Natural killer cell (primary cell): ENCODE results near the gene NEMF. TPM values are rescaled to one million over a fixed set of nuclear protein-coding genes. Genes with fewer than 3 reads are reported as not detected.

Source experiments
- ATAC-seq, 3 donors: fragments of 150-1000 bp in 2 of 3; fragments of 200-7000 bp in 1 of 3; cut with Tn5 transposase; 1 replicate in 1 of 3; 2 replicates in 2 of 3; pipeline ENCODE4 v1.10.0; 2021; ENCODE audit warnings: mild to moderate bottlenecking in 2 of 3, moderate library complexity in 2 of 3
- DNase-seq, 2 donors: peaks; one replicate each; pipeline versions ENCODE4 v3.0.0 to v3.0.0-alpha.2; 2013 to 2021; ENCODE audit warnings: mixed read lengths in 1 of 2
- H3K27ac ChIP-seq: one replicate; pipeline ENCODE4 v1.5.1; 2013; ENCODE audit warnings: mild to moderate bottlenecking, low read length
- H3K27me3 ChIP-seq: one replicate; pipeline ENCODE4 v1.6.1; 2013; ENCODE audit warnings: low read length; ENCODE audit not compliant: control insufficient read depth, insufficient read depth
- H3K36me3 ChIP-seq: one replicate; pipeline ENCODE4 v1.6.1; 2013; ENCODE audit warnings: low read length; ENCODE audit not compliant: control insufficient read depth, insufficient read depth
- H3K4me1 ChIP-seq: one replicate; pipeline ENCODE4 v1.6.1; 2013; ENCODE audit warnings: low read length; ENCODE audit not compliant: control insufficient read depth, insufficient read depth
- H3K4me3 ChIP-seq: one replicate; pipeline ENCODE4 v1.5.1; 2013; ENCODE audit warnings: low read length
- H3K9me3 ChIP-seq: one replicate; pipeline ENCODE4 v1.6.1; 2013; ENCODE audit warnings: low read length; ENCODE audit not compliant: control insufficient read depth, insufficient read depth
- H3K27ac Mint-ChIP-seq, 2 donors: one replicate each; pipeline ENCODE4 v1.8.0; 2022; ENCODE audit warnings: mild to moderate bottlenecking in 2 of 2, mixed read lengths in 2 of 2, moderate library complexity in 1 of 2
- H3K27me3 Mint-ChIP-seq, 2 donors: one replicate each; pipeline ENCODE4 v1.8.0; 2022; ENCODE audit warnings: low read depth in 2 of 2, mixed read lengths in 2 of 2
- H3K36me3 Mint-ChIP-seq: one replicate; pipeline ENCODE4 v1.8.0; 2022; ENCODE audit warnings: mixed read lengths
- H3K4me1 Mint-ChIP-seq, 2 donors: one replicate each; pipeline ENCODE4 v1.8.0; 2022; ENCODE audit warnings: mixed read lengths in 2 of 2
- H3K4me3 Mint-ChIP-seq: one replicate; pipeline ENCODE4 v1.8.0; 2022; ENCODE audit warnings: mild to moderate bottlenecking, moderate library complexity, mixed read lengths
- H3K9me3 Mint-ChIP-seq, 2 donors: one replicate each; pipeline ENCODE4 v1.8.0; 2022; ENCODE audit warnings: mixed read lengths in 2 of 2
- CTCF ChIP-seq: fragments of 200-600 bp; IDR thresholded peaks from one replicate; pipeline ENCODE4 v1.8.0; 2022; ENCODE audit warnings: antibody characterized with exemption
- WGBS: methylation state at CpG from one replicate; pipeline ENCODE4 v1.1.7; 2013; ENCODE audit warnings: missing lambda C conversion rate; ENCODE audit not compliant: insufficient coverage; 5-methylcytosine and 5-hydroxymethylcytosine counted together
- intact Hi-C: fragments of 100-400 bp; cut with micrococcal nuclease; formaldehyde crosslinking; loops from one replicate; pipeline ENCODE4 v1.14.2; 2022
- total RNA-seq, 4 donors: library from RNA; stranded (reverse); fragments of 120-200 nt in 1 of 4; gene quantifications; one replicate each; pipeline versions ENCODE4 v1.2.3 to v1.2.4, GENCODE V29; 2013 to 2022

The NEMF gene
- total RNA-seq, 3 donors from 2014 or later (not counting 1 experiment from before 2014, with no cell fraction given) = 120 to 126 (median 122) TPM

DNA sequence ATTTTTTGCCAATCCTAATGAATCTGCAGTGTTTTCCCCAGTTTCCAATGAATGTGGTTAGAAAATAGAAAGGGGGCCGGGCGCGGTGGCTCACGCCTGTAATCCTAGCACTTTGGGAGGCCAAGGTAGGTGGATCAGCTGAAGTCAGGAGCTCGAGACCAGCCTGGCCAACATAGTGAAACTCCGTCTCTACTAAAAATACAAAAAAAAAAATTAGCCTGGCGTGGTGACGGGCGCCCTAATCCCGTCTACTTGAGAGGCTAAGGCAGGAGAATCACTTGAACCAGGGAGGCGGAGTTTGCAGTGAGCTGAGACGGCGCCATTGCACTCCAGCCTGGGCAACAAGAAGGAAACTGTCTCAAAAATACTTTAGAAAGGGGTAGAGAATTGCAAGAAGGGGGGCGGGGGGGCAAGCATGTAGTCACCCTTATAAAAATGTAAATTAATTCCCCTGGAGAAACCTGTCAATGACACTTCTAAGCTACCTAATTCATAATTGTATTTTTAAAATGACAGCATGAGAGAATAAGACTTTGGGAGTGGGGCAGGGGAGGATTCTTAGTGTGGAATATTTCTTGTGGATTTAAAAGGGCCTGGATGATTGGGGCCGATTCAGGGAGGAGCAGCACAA, 82.9 kb downstream of the NEMF start:
- no peaks in the 10 kb centered on the region for H3K9me3 ChIP-seq
- Mint-ChIP-seq H3K4me3 (peak overlapping the region; percentile 96), H3K4me1 (peaks cover 24 to 30% of the 10 kb centered on the region in 2 donors), H3K27ac (peak overlapping the region; percentile 97), H3K36me3 (no peaks in the 10 kb centered on the region), H3K27me3 (no peaks in the 10 kb centered on the region), H3K9me3 (no peaks in the 10 kb centered on the region)
- DNase-seq (no peak), ATAC-seq (no peak)
- 92% methylated on average over 14 of the region's 15 CpGs for WGBS
- no peak overlapping the region for H3K27ac ChIP-seq
- TF ChIP-seq CTCF = no peak
- H3K36me3 ChIP-seq = peaks cover 9% of the 10 kb centered on the region
- peaks cover 22% of the 10 kb centered on the region for H3K4me1 ChIP-seq
- H3K27me3 ChIP-seq = no peaks in the 10 kb centered on the region
- intact Hi-C loops = loop anchor here (2.0 kb wide), 1 partner anchor 77 kb away; the partner anchor contains the start of gene KLHDC1
- no peak overlapping the region for H3K4me3 ChIP-seq

- peaks cover 22% of the 10 kb centered on the region for H3K4me1 ChIP-seq
- intact Hi-C loops = loop anchor here (2.0 kb wide), 1 partner anchor 76 kb away; the partner anchor contains the start of gene KLHDC1
- no peaks in the 10 kb centered on the region for H3K36me3 Mint-ChIP-seq
- H3K9me3 Mint-ChIP-seq = no peaks in the 10 kb centered on the region
- H3K27ac Mint-ChIP-seq = peak overlapping the region; percentile 97
- H3K4me1 Mint-ChIP-seq = peaks cover 24 to 30% of the 10 kb centered on the region in 2 donors
- peaks cover 5% of the 10 kb centered on the region for H3K36me3 ChIP-seq
- no peak for ATAC-seq
- no peak for DNase-seq
- no peak for TF ChIP-seq CTCF
- peak overlapping the region; percentile 94 for H3K27ac ChIP-seq
- H3K9me3 ChIP-seq = no peaks in the 10 kb centered on the region
- 36% methylated on average over 6 of the region's 6 CpGs for WGBS
- no peaks in the 10 kb centered on the region for H3K27me3 Mint-ChIP-seq
- no peaks in the 10 kb centered on the region for H3K27me3 ChIP-seq
- peak overlapping the region; percentile 63 for H3K4me3 ChIP-seq
- peak overlapping the region; percentile 96 for H3K4me3 Mint-ChIP-seq
These were observed 83.4 kb downstream of the NEMF start for GRCh38 chr14:49769171-49769570.

DNA sequence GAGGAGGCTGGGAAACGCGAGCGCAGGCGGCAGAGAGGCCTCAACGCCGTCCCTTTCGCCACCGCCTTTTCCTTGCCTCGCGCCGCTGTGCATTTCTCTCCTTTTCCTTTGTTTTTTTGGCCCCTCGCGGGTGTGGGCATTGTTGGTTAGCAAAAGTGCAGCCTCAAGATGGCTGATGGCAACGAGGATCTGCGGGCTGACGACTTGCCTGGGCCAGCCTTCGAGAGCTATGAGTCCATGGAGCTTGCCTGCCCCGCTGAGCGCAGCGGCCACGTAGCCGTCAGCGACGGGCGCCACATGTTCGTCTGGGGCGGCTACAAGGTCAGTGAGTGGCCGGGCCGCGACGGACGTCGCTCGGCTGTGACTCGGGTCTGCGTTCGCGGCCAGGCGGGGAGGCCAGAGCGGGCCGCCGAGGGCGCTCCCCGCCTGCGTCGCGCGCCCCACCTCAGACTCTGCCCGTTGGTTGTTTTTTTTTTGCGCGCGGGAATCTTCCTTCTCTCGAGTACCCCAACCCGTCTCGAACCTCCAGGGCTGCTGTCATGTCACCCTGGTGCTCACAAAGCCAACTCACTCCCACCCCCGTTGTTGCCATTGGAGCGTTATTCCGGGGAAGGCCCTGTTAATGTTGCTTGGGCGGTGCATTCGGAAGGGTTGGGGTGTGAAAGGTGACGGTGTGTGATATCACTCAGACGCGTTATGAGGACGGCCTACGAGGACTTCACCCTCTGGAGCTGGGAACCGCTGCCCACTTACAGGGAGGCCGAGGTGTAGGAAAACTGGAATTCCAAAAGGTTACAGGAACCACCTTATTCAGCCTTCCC, 84.1 kb downstream of the NEMF start:
- H3K27me3 ChIP-seq = no peaks in the 10 kb centered on the region
- Mint-ChIP-seq H3K4me1 (peaks cover 24 to 30% of the 10 kb centered on the region in 2 donors), H3K27me3 (no peaks in the 10 kb centered on the region), H3K27ac (peak overlapping the region; percentile 97), H3K9me3 (no peaks in the 10 kb centered on the region), H3K36me3 (no peaks in the 10 kb centered on the region), H3K4me3 (peak overlapping the region; percentile 96)
- DNase-seq (peak; percentile 59 to 85), ATAC-seq (peak; percentile 47 to 58 (median 55))
- peaks cover 22% of the 10 kb centered on the region for H3K4me1 ChIP-seq
- WGBS = under 1% methylated on average over 67 of the region's 67 CpGs
- H3K9me3 ChIP-seq = no peaks in the 10 kb centered on the region
- no peak for TF ChIP-seq CTCF
- peak overlapping the region; percentile 63 for H3K4me3 ChIP-seq
- intact Hi-C loops = loop anchor here (1.0 to 2.0 kb wide), 2 partner anchors 76 to 134 kb away; partner anchors contain the start of gene KLHDC1
- H3K27ac ChIP-seq = peak overlapping the region; percentile 94
- no peaks in the 10 kb centered on the region for H3K36me3 ChIP-seq
